DND-41 (cell line): Measurements from ENCODE around the gene DBNDD1.

Experiments used
- ATAC-seq: fragments of 200-7000 bp; cut with Tn5 transposase; 3 replicates; pipeline ENCODE4 v1.9.1; 2021; ENCODE audit warnings: low read depth; ENCODE audit not compliant: insufficient read depth
- DNase-seq: peaks from one replicate; pipeline ENCODE4 v3.0.0-alpha.2; 2020
- H2AFZ ChIP-seq: 2 replicates; pipeline ENCODE4 v1.6.0; 2012; ENCODE audit warnings: low read depth, low read length
- H3K27ac ChIP-seq: 2 replicates; pipeline ENCODE4 v1.5.1; 2012; ENCODE audit warnings: low read length, inconsistent platforms
- H3K27me3 ChIP-seq: fragments of 200-600 bp; sonication (generic); 2 replicates; pipeline ENCODE4 v1.6.0; 2012; ENCODE audit warnings: low read length, mild to moderate bottlenecking, inconsistent platforms; ENCODE audit not compliant: insufficient read depth, poor library complexity
- H3K36me3 ChIP-seq: 2 replicates; pipeline ENCODE4 v1.5.1; 2012; ENCODE audit warnings: low read length, inconsistent platforms; ENCODE audit not compliant: insufficient read depth
- H3K4me1 ChIP-seq: 2 replicates; pipeline ENCODE4 v1.5.1; 2012; ENCODE audit warnings: mild to moderate bottlenecking, low read length; ENCODE audit not compliant: insufficient read depth
- H3K4me2 ChIP-seq: 2 replicates; pipeline ENCODE4 v1.6.0; 2012; ENCODE audit warnings: mild to moderate bottlenecking, moderate library complexity, low read length, inconsistent platforms; ENCODE audit not compliant: insufficient read depth
- H3K4me3 ChIP-seq, 2 experiments: fragments of 200-600 bp in 1 of 2; shearing (Covaris generic) in 1 of 2; 2 replicates each; pipeline ENCODE4 v1.5.1; 2012 to 2016; ENCODE audit warnings: inconsistent platforms in 2 of 2, low read length in 2 of 2, mild to moderate bottlenecking in 2 of 2, low read depth in 1 of 2, moderate library complexity in 1 of 2
- H3K79me2 ChIP-seq: 2 replicates; pipeline ENCODE4 v1.6.0; 2012; ENCODE audit warnings: low read length, inconsistent platforms; ENCODE audit not compliant: insufficient read depth
- H3K9ac ChIP-seq: 2 replicates; pipeline ENCODE4 v1.6.0; 2012; ENCODE audit warnings: low read depth, mild to moderate bottlenecking, inconsistent platforms, low read length, moderate library complexity
- H3K9me3 ChIP-seq: 2 replicates; pipeline ENCODE4 v1.5.1; 2012; ENCODE audit warnings: low read length, moderate library complexity, mild to moderate bottlenecking, inconsistent platforms; ENCODE audit not compliant: insufficient read depth, severe bottlenecking
- H4K20me1 ChIP-seq: 2 replicates; pipeline ENCODE4 v1.6.0; 2012; ENCODE audit warnings: low read length; ENCODE audit not compliant: insufficient read depth
- EZH2 ChIP-seq: IDR thresholded peaks from 3 replicates; pipeline ENCODE4 v1.6.1; 2012; ENCODE audit warnings: borderline replicate concordance, low read depth, mild to moderate bottlenecking, moderate library complexity, low read length, inconsistent platforms; ENCODE audit not compliant: severe bottlenecking
- TF ChIP-seq, protein P1 (sequence below): IDR thresholded peaks from 2 replicates; pipeline ENCODE4 v1.5.1; 2012; ENCODE audit warnings: borderline replicate concordance, low read length, moderate library complexity, mild to moderate bottlenecking; ENCODE audit not compliant: poor library complexity, severe bottlenecking; ENCODE audit errors: extremely low read depth

DBNDD1 gene

DNA sequence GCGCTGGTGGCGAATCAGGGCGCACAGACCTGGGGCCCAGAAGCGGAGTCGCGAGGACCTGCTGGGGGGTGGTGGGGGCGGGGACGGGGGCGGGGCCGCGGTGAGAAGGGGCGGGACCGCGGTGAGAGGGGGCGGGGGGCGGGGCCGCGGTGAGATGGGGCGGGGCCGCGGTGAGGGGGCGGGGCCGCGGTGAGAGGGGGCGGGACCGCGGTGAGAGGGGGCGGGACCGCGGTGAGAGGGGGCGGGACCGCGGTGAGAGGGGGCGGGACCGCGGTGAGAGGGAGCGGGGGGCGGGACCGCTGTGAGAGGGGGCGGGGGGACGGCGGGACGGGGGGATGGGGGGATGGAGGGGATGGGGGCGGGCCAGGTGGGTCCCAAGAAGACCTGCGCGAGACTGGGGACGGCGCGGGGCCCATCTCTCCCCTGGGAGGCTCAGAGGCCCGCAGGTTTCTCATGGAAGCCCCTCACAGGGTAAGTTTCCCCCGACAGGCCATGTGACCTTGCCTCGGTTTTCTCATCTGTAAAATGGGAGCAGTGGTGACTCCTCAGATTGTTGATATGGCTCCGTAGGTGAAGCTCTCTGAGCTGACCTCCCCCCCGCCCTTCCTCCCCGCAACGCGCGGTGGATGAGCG is 28.6 kb upstream of the DBNDD1 start:
- Histone ChIP-seq H3K4me3 (no peak overlapping the region), H3K27me3 (no peaks in the 10 kb centered on the region), H2AFZ (no peak overlapping the region), H4K20me1 (no peaks in the 10 kb centered on the region), H3K79me2 (no peaks in the 10 kb centered on the region), H3K36me3 (0 out of 2 replicates have a peak, but pooled peaks cover 3% of the 10 kb centered on the region), H3K4me2 (no peak overlapping the region), H3K27ac (no peak overlapping the region), H3K9me3 (no peaks in the 10 kb centered on the region), H3K4me1 (no peaks in the 10 kb centered on the region), H3K9ac (no peak overlapping the region)
- TF ChIP-seq, protein P1, sequence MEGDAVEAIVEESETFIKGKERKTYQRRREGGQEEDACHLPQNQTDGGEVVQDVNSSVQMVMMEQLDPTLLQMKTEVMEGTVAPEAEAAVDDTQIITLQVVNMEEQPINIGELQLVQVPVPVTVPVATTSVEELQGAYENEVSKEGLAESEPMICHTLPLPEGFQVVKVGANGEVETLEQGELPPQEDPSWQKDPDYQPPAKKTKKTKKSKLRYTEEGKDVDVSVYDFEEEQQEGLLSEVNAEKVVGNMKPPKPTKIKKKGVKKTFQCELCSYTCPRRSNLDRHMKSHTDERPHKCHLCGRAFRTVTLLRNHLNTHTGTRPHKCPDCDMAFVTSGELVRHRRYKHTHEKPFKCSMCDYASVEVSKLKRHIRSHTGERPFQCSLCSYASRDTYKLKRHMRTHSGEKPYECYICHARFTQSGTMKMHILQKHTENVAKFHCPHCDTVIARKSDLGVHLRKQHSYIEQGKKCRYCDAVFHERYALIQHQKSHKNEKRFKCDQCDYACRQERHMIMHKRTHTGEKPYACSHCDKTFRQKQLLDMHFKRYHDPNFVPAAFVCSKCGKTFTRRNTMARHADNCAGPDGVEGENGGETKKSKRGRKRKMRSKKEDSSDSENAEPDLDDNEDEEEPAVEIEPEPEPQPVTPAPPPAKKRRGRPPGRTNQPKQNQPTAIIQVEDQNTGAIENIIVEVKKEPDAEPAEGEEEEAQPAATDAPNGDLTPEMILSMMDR = no peak
- no peak for TF ChIP-seq EZH2
- ATAC-seq (no peak), DNase-seq (no peak)

DNA sequence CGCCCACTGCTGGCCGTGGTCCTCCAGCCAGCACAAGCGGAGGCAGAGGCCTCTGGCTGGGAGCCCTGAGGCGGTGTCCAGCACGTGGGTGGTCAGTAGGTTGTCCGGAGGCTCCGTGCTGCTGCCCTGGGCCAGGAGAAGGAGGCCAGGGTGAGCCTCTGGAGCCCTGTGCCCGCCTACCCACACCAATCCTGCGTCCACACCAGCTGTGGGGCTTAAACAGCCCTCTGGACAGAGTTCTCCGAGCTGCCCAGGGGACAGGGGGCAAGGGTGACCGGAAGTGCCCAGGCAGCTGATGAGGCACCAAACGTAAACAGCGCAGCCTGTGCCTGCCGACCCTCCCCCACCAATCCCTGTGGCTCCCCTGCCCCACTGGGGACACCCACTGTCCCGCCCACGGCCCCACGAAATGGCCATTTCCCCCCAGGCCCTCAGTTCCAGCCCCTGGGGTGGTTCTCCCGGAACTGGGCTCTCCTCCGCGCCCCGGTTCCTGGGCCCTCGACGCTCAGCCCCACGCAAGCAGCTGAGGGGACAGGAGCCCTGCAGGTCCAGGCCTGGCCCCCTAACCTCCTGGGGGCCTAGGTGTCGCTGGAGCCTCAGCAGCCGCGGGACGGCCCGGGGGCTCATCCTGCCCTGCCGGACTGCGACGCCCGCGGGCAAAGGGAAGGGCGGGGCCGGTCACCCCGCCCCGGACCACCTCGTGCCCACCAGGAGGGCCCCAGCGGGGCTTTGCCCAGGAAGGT is 27.9 kb upstream of the DBNDD1 start:
- Histone ChIP-seq H3K27me3 (no peaks in the 10 kb centered on the region), H3K27ac (no peak overlapping the region), H2AFZ (no peak overlapping the region), H3K9me3 (no peaks in the 10 kb centered on the region), H3K4me3 (no peak overlapping the region), H3K4me2 (no peak overlapping the region), H3K79me2 (no peaks in the 10 kb centered on the region), H3K4me1 (no peaks in the 10 kb centered on the region), H3K9ac (no peak overlapping the region), H3K36me3 (0 out of 2 replicates have a peak, but pooled peaks cover 4% of the 10 kb centered on the region), H4K20me1 (no peaks in the 10 kb centered on the region)
- TF ChIP-seq EZH2 = no peak
- TF ChIP-seq, protein P1 = no peak
- ATAC-seq = no peak
- DNase-seq = no peak

DNA sequence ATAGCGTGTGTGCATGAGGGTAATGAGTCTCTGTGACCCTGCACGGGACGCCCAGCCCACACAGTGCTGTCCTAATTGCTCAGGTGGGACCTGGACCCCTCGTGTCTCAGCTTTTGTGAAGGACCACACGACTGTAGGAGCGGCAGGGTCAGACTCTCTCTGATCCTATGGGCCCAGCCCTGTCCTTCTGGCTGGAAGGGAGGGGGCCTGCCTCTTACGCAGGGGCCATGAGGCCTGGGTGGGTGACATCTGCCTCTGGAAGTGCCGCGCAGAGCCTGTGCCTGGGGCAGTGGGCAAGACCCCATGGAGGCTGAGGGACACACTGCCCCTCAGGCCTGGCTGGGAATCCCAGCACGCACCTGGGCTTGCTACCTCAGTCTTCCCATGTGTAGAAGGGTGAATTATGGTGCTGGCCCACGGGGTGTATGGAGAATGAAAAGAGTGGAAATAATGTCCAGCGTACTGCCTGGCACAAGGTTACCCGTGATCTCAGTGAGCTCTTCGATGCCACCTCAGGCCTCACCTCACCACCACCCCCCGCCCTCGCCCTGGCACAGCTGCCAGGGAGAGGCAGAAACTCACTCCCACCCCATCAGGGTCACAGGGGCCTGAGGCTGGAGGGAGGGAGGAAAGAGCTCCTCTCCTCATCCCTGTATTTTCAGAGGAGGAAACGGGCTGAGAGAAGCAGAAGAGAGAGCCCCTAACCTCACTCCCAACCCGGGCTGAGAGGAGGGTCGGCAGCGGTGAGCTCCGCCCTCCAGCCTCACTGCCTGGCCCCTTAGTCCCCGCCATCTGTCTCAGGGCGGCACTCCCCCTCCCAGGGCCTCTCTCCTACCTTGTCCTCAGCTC is 27.1 kb upstream of the DBNDD1 start:
- Histone ChIP-seq H3K9me3 (no peaks in the 10 kb centered on the region), H3K36me3 (0 out of 2 replicates have a peak, but pooled peaks cover 4% of the 10 kb centered on the region), H3K79me2 (no peaks in the 10 kb centered on the region), H3K4me1 (no peaks in the 10 kb centered on the region), H3K27me3 (no peaks in the 10 kb centered on the region), H3K27ac (no peak overlapping the region), H3K4me2 (no peak overlapping the region), H3K9ac (no peak overlapping the region), H2AFZ (no peak overlapping the region), H3K4me3 (no peak overlapping the region), H4K20me1 (no peaks in the 10 kb centered on the region)
- DNase-seq (no peak), ATAC-seq (no peak)
- TF ChIP-seq, protein P1 = no peak
- no peak for TF ChIP-seq EZH2
